SK-N-SH treated with all-trans-retinoic acid at 6 μM for 48 hours (cell line): ENCODE measurements around the gene CSRP2.

Experiments used
- ATAC-seq: fragments of 200-7000 bp; cut with Tn5 transposase; 3 replicates; pipeline ENCODE4 v1.9.1; 2020; ENCODE audit warnings: mild to moderate bottlenecking, moderate library complexity
- ARNTL ChIP-seq: fragments of 450-650 bp; formaldehyde crosslinking; IDR thresholded peaks from 2 replicates; pipeline ENCODE4 v1.5.0; 2020; ENCODE audit warnings: low read depth, mild to moderate bottlenecking, moderate library complexity, borderline replicate concordance
- BACH2 ChIP-seq: fragments of 250-450 bp; sonication (Bioruptor Pico); IDR thresholded peaks from 2 replicates; pipeline ENCODE4 v1.9.0; 2021; ENCODE audit warnings: mild to moderate bottlenecking, borderline replicate concordance
- CSDC2 ChIP-seq: fragments of 250-450 bp; sonication (Bioruptor Pico); IDR thresholded peaks from 2 replicates; pipeline ENCODE4 v1.5.0; 2020; ENCODE audit warnings: mild to moderate bottlenecking, moderate library complexity
- ESRRG ChIP-seq: fragments of 250-450 bp; sonication (Bioruptor Pico); IDR thresholded peaks from 2 replicates; pipeline ENCODE4 v1.6.1; 2021; ENCODE audit warnings: mild to moderate bottlenecking
- GLIS3 ChIP-seq: fragments of 250-450 bp; sonication (Bioruptor Pico); IDR thresholded peaks from 2 replicates; pipeline ENCODE4 v1.5.0; 2020; ENCODE audit warnings: mild to moderate bottlenecking, moderate library complexity
- ISL1 ChIP-seq: fragments of 250-450 bp; sonication (Bioruptor Pico); IDR thresholded peaks from 2 replicates; pipeline ENCODE4 v2.1.2; 2022; ENCODE audit warnings: mild to moderate bottlenecking, moderate library complexity
- OSR1 ChIP-seq: fragments of 250-450 bp; sonication (Bioruptor Pico); IDR thresholded peaks from 2 replicates; pipeline ENCODE4 v1.8.0; 2022; ENCODE audit warnings: moderate library complexity, mild to moderate bottlenecking, inconsistent platforms
- PPARA ChIP-seq: fragments of 250-450 bp; sonication (Bioruptor Pico); IDR thresholded peaks from 2 replicates; pipeline ENCODE4 v1.5.0; 2020; ENCODE audit warnings: mild to moderate bottlenecking, borderline replicate concordance
- RARB ChIP-seq: fragments of 250-450 bp; sonication (Bioruptor Pico); IDR thresholded peaks from 2 replicates; pipeline ENCODE4 v1.8.0; 2021; ENCODE audit warnings: mild to moderate bottlenecking, moderate library complexity
- SNAI2 ChIP-seq: fragments of 250-450 bp; sonication (Bioruptor Pico); IDR thresholded peaks from 2 replicates; pipeline ENCODE4 v1.5.0; 2020; ENCODE audit warnings: mild to moderate bottlenecking, moderate library complexity
- TCF4 ChIP-seq: fragments of 250-450 bp; sonication (Bioruptor Pico); IDR thresholded peaks from 2 replicates; pipeline ENCODE4 v1.8.0; 2021; ENCODE audit warnings: mild to moderate bottlenecking, moderate library complexity, borderline replicate concordance
- TOX ChIP-seq: fragments of 250-450 bp; sonication (Bioruptor Pico); IDR thresholded peaks from 2 replicates; pipeline ENCODE4 v1.8.0; 2021; ENCODE audit warnings: mild to moderate bottlenecking, moderate library complexity, borderline replicate concordance
- ZC3H10 ChIP-seq: fragments of 250-450 bp; sonication (Bioruptor Pico); IDR thresholded peaks from 2 replicates; pipeline ENCODE4 v1.5.1; 2021; ENCODE audit warnings: mild to moderate bottlenecking, moderate library complexity
- ZFP3 ChIP-seq: fragments of 250-450 bp; sonication (Bioruptor Pico); IDR thresholded peaks from 2 replicates; pipeline ENCODE4 v1.5.0; 2020; ENCODE audit warnings: mild to moderate bottlenecking, moderate library complexity
- ZFP30 ChIP-seq: fragments of 450-650 bp; formaldehyde crosslinking; IDR thresholded peaks from 2 replicates; pipeline ENCODE4 v1.5.0; 2022; ENCODE audit warnings: mild to moderate bottlenecking, moderate library complexity
- ZNF565 ChIP-seq: fragments of 450-650 bp; formaldehyde crosslinking; conservative IDR thresholded peaks from 2 replicates; pipeline ENCODE4 v1.5.0; 2020; ENCODE audit warnings: low read depth, mild to moderate bottlenecking, moderate library complexity
- ZNF70 ChIP-seq: fragments of 450-650 bp; formaldehyde crosslinking; IDR thresholded peaks from 2 replicates; pipeline ENCODE4 v1.5.0; 2020; ENCODE audit warnings: mild to moderate bottlenecking, moderate library complexity
- ZNF8 ChIP-seq: fragments of 450-650 bp; formaldehyde crosslinking; IDR thresholded peaks from 2 replicates; pipeline ENCODE4 v1.5.0; 2020; ENCODE audit warnings: mild to moderate bottlenecking, moderate library complexity
- TF ChIP-seq, protein P1 (sequence below): fragments of 250-450 bp; sonication (Bioruptor Pico); IDR thresholded peaks from 2 replicates; pipeline ENCODE4 v1.5.1; 2020; ENCODE audit warnings: low read depth, mild to moderate bottlenecking, moderate library complexity
- TF ChIP-seq, protein P2 (sequence below): fragments of 250-450 bp; sonication (Bioruptor Pico); IDR thresholded peaks from 2 replicates; pipeline ENCODE4 v1.8.0; 2021; ENCODE audit warnings: low read depth, mild to moderate bottlenecking, moderate library complexity, borderline replicate concordance
- TF ChIP-seq, protein P3 (sequence below): fragments of 250-450 bp; sonication (Bioruptor Pico); IDR thresholded peaks from 2 replicates; pipeline ENCODE4 v1.8.0; 2020; ENCODE audit warnings: mild to moderate bottlenecking, moderate library complexity, borderline replicate concordance
- TF ChIP-seq, protein P4 (sequence below): fragments of 250-450 bp; sonication (Bioruptor Pico); IDR thresholded peaks from 2 replicates; pipeline ENCODE4 v1.5.1; 2021; ENCODE audit warnings: mild to moderate bottlenecking, moderate library complexity
- TF ChIP-seq, protein P5 (sequence below): fragments of 250-450 bp; sonication (Bioruptor Pico); IDR thresholded peaks from 2 replicates; pipeline ENCODE4 v1.5.0; 2020; ENCODE audit warnings: mild to moderate bottlenecking, moderate library complexity

Gene CSRP2

DNA sequence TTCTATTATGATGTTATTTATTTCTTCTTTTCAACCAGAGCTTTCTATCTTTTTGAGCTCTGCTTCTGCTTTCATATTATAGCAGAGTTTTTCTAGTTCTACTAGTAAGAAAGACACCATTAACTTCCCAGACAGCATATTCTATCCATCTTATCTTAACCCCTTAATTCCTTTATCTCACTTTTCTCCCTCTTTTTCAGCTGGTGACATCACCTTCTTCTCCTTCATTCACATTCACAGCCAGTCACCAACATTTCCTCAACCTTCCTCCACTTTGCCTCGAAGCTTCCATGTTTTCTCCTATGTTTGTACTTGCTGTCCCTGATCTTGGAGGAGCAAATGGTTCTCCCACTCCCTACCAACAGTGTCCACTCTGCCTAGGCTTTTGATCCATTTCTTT, 3.5 kb upstream of the CSRP2 start:
- no peak for ATAC-seq
- no peak for TF ChIP-seq BACH2
- TF ChIP-seq, protein P1, sequence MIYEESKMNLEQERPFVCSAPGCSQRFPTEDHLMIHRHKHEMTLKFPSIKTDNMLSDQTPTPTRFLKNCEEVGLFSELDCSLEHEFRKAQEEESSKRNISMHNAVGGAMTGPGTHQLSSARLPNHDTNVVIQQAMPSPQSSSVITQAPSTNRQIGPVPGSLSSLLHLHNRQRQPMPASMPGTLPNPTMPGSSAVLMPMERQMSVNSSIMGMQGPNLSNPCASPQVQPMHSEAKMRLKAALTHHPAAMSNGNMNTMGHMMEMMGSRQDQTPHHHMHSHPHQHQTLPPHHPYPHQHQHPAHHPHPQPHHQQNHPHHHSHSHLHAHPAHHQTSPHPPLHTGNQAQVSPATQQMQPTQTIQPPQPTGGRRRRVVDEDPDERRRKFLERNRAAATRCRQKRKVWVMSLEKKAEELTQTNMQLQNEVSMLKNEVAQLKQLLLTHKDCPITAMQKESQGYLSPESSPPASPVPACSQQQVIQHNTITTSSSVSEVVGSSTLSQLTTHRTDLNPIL (CRISPR knock-in tag): no peak
- TF ChIP-seq ZFP30 (CRISPR knock-in tag): no peak
- no peak for TF ChIP-seq ZNF8 (CRISPR knock-in tag)
- no peak for TF ChIP-seq ISL1
- TF ChIP-seq, protein P2, sequence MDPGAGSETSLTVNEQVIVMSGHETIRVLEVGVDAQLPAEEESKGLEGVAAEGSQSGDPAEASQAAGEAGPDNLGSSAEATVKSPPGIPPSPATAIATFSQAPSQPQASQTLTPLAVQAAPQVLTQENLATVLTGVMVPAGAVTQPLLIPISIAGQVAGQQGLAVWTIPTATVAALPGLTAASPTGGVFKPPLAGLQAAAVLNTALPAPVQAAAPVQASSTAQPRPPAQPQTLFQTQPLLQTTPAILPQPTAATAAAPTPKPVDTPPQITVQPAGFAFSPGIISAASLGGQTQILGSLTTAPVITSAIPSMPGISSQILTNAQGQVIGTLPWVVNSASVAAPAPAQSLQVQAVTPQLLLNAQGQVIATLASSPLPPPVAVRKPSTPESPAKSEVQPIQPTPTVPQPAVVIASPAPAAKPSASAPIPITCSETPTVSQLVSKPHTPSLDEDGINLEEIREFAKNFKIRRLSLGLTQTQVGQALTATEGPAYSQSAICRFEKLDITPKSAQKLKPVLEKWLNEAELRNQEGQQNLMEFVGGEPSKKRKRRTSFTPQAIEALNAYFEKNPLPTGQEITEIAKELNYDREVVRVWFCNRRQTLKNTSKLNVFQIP (CRISPR knock-in tag): no peak
- TF ChIP-seq, protein P3, sequence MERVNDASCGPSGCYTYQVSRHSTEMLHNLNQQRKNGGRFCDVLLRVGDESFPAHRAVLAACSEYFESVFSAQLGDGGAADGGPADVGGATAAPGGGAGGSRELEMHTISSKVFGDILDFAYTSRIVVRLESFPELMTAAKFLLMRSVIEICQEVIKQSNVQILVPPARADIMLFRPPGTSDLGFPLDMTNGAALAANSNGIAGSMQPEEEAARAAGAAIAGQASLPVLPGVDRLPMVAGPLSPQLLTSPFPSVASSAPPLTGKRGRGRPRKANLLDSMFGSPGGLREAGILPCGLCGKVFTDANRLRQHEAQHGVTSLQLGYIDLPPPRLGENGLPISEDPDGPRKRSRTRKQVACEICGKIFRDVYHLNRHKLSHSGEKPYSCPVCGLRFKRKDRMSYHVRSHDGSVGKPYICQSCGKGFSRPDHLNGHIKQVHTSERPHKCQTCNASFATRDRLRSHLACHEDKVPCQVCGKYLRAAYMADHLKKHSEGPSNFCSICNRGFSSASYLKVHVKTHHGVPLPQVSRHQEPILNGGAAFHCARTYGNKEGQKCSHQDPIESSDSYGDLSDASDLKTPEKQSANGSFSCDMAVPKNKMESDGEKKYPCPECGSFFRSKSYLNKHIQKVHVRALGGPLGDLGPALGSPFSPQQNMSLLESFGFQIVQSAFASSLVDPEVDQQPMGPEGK (CRISPR knock-in tag): no peak
- no peak for TF ChIP-seq ZC3H10 (CRISPR knock-in tag)
- no peak for TF ChIP-seq ZFP3 (CRISPR knock-in tag)
- TF ChIP-seq ZNF565 (CRISPR knock-in tag): no peak
- TF ChIP-seq TOX: no peak
- no peak for TF ChIP-seq OSR1 (CRISPR knock-in tag)
- TF ChIP-seq ESRRG (CRISPR knock-in tag): no peak
- TF ChIP-seq RARB: no peak
- no peak for TF ChIP-seq SNAI2 (CRISPR knock-in tag)
- TF ChIP-seq, protein P4, sequence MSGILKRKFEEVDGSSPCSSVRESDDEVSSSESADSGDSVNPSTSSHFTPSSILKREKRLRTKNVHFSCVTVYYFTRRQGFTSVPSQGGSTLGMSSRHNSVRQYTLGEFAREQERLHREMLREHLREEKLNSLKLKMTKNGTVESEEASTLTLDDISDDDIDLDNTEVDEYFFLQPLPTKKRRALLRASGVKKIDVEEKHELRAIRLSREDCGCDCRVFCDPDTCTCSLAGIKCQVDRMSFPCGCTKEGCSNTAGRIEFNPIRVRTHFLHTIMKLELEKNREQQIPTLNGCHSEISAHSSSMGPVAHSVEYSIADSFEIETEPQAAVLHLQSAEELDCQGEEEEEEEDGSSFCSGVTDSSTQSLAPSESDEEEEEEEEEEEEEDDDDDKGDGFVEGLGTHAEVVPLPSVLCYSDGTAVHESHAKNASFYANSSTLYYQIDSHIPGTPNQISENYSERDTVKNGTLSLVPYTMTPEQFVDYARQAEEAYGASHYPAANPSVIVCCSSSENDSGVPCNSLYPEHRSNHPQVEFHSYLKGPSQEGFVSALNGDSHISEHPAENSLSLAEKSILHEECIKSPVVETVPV (CRISPR knock-in tag): no peak
- TF ChIP-seq CSDC2 (CRISPR knock-in tag): no peak
- no peak for TF ChIP-seq TCF4 (CRISPR knock-in tag)
- TF ChIP-seq GLIS3: no peak
- TF ChIP-seq ZNF70 (CRISPR knock-in tag): no peak

DNA sequence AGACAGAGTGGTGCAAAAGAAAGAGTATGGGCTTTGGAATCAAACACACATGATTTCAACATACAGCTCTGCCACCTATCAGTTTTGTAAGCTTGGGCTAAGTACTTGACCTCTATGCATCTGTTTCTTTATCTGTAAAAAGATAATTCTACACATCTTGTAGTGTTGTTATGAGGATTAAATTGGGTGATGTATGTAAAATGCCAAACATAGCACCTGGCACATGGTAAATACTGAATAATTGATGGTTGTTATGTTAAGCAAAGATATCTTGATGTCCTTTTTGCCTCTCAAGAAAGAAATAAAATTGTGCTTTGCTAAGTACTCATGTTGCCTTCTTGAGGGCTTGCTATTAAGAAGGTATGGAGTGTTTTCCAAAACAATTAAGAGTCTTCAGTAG, 2.3 kb upstream of the CSRP2 start:
- ATAC-seq: no peak
- TF ChIP-seq BACH2 (no peak), ZNF8 (CRISPR knock-in tag) (no peak), RARB (no peak), ESRRG (CRISPR knock-in tag) (no peak), OSR1 (CRISPR knock-in tag) (no peak), PPARA (CRISPR knock-in tag) (no peak), GLIS3 (no peak), ARNTL (CRISPR knock-in tag) (no peak), ZNF565 (CRISPR knock-in tag) (no peak), CSDC2 (CRISPR knock-in tag) (no peak), TCF4 (CRISPR knock-in tag) (no peak), ISL1 (no peak), SNAI2 (CRISPR knock-in tag) (no peak), ZC3H10 (CRISPR knock-in tag) (no peak)
- TF ChIP-seq, protein P3 (CRISPR knock-in tag): no peak
- TF ChIP-seq, protein P4 (CRISPR knock-in tag): no peak
- TF ChIP-seq, protein P1 (CRISPR knock-in tag): no peak
- TF ChIP-seq, protein P5, sequence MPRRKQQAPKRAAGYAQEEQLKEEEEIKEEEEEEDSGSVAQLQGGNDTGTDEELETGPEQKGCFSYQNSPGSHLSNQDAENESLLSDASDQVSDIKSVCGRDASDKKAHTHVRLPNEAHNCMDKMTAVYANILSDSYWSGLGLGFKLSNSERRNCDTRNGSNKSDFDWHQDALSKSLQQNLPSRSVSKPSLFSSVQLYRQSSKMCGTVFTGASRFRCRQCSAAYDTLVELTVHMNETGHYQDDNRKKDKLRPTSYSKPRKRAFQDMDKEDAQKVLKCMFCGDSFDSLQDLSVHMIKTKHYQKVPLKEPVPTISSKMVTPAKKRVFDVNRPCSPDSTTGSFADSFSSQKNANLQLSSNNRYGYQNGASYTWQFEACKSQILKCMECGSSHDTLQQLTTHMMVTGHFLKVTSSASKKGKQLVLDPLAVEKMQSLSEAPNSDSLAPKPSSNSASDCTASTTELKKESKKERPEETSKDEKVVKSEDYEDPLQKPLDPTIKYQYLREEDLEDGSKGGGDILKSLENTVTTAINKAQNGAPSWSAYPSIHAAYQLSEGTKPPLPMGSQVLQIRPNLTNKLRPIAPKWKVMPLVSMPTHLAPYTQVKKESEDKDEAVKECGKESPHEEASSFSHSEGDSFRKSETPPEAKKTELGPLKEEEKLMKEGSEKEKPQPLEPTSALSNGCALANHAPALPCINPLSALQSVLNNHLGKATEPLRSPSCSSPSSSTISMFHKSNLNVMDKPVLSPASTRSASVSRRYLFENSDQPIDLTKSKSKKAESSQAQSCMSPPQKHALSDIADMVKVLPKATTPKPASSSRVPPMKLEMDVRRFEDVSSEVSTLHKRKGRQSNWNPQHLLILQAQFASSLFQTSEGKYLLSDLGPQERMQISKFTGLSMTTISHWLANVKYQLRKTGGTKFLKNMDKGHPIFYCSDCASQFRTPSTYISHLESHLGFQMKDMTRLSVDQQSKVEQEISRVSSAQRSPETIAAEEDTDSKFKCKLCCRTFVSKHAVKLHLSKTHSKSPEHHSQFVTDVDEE (CRISPR knock-in tag): no peak
- TF ChIP-seq, protein P2 (CRISPR knock-in tag): no peak
